K562 (cell line): ENCODE data around the gene CRELD2. TPM values are rescaled to one million over a fixed set of nuclear protein-coding genes. Genes with fewer than 3 reads are reported as not detected.

ENCODE experiments used
- E2F8 ChIP-seq: fragments of 450-650 bp; IDR thresholded peaks from 2 replicates; pipeline ENCODE4 v1.7.1; 2018; ENCODE audit warnings: mild to moderate bottlenecking, low read depth; ENCODE audit not compliant: partially characterized antibody
- ELK1 ChIP-seq: sonication (generic); formaldehyde crosslinking; IDR thresholded peaks from 2 replicates; pipeline ENCODE4 v1.8.1; 2022; ENCODE audit warnings: missing genetic modification reagents
- HOXB6 ChIP-seq: fragments of 250-450 bp; sonication (Bioruptor Pico); IDR thresholded peaks from 2 replicates; pipeline ENCODE4 v1.5.1; 2022; ENCODE audit warnings: mild to moderate bottlenecking, borderline replicate concordance
- NR2C2 ChIP-seq, 2 experiments: fragments of 200-800 bp in 1 of 2; sonication (Bioruptor generic) in 1 of 2; sonication (generic) in 1 of 2; formaldehyde crosslinking in 1 of 2; IDR thresholded peaks; 2 replicates each; pipeline versions ENCODE4 v1.6.1 to v1.8.0; 2016 to 2022; ENCODE audit warnings: mild to moderate bottlenecking in 1 of 2, missing compliant biosample characterization in 1 of 2, missing genetic modification characterization in 1 of 2, missing genetic modification reagents in 1 of 2
- RBFOX2 ChIP-seq: fragments of 200-400 bp; formaldehyde crosslinking; IDR thresholded peaks from 2 replicates; pipeline ENCODE4 v1.6.1; 2017; ENCODE audit warnings: low read depth, mild to moderate bottlenecking, low read length, moderate library complexity
- SMAD1 ChIP-seq: fragments of 150-350 bp; IDR thresholded peaks from 2 replicates; pipeline ENCODE4 v1.6.1; 2014; ENCODE audit warnings: low read length, low read depth; ENCODE audit not compliant: partially characterized antibody
- SMC3 ChIP-seq: conservative IDR thresholded peaks from 2 replicates; pipeline ENCODE4 v1.6.1; 2011; ENCODE audit warnings: low read depth, low read length, improper control_type of control experiment; ENCODE audit not compliant: insufficient read depth
- STAT6 ChIP-seq: sonication (generic); formaldehyde crosslinking; IDR thresholded peaks from 2 replicates; pipeline ENCODE4 v1.8.1; 2023; ENCODE audit warnings: mild to moderate bottlenecking, missing genetic modification reagents
- TCF7L2 ChIP-seq: fragments of 150-350 bp; IDR thresholded peaks from 2 replicates; pipeline ENCODE4 v1.6.1; 2016; ENCODE audit warnings: low read depth, mild to moderate bottlenecking, low read length, moderate library complexity
- ZBTB8A ChIP-seq: fragments of 450-650 bp; IDR thresholded peaks from 2 replicates; pipeline ENCODE4 v1.6.1; 2018; ENCODE audit warnings: mild to moderate bottlenecking, moderate library complexity; ENCODE audit not compliant: partially characterized antibody
- ZFP91 ChIP-seq: sonication (generic); formaldehyde crosslinking; IDR thresholded peaks from 2 replicates; pipeline ENCODE4 v1.8.0; 2022; ENCODE audit warnings: mild to moderate bottlenecking, missing genetic modification reagents
- ZNF175 ChIP-seq: fragments of 200-800 bp; sonication (Bioruptor generic); IDR thresholded peaks from 2 replicates; pipeline ENCODE4 v1.6.1; 2016; ENCODE audit warnings: low read depth, mild to moderate bottlenecking, missing genetic modification characterization, missing compliant biosample characterization
- ZNF436 ChIP-seq: fragments of 250-450, 450-650 bp; sonication (Bioruptor Pico); formaldehyde crosslinking; IDR thresholded peaks from 2 replicates; pipeline ENCODE4 v1.7.0; 2020; ENCODE audit warnings: mild to moderate bottlenecking
- polyA plus RNA-seq, 8 experiments: library from polyadenylated mRNA; depleted of rRNA in 4 of 8; stranded (reverse) in 5 of 8; unstranded in 3 of 8; fragments of >200 nt; fragmentation: Nextera tagmentation in 2 of 8; fragmentation: Illumina TruSeq in 1 of 8; extraction: Ambion mirVana in 2 of 8; extraction: Trizol in 1 of 8; gene quantifications; 2 replicates each; pipeline versions ENCODE4 v1.2.1 to v1.2.3, GENCODE V29; 2011 to 2014; ENCODE audit warnings: inconsistent platforms in 1 of 8, missing spikeins in 1 of 8
- total RNA-seq, 7 experiments: library from RNA; depleted of rRNA in 6 of 7; stranded (reverse); fragments of >200 nt in 6 of 7; fragmentation: Illumina TruSeq in 2 of 7; extraction: Trizol in 2 of 7; gene quantifications; 2 replicates each; pipeline versions ENCODE4 v1.2.1 to v1.2.3, GENCODE V29; 2011 to 2021; ENCODE audit warnings: low replicate concordance in 1 of 7
- TF ChIP-seq, protein P1 (sequence below): fragments of 250-450 bp; sonication (Bioruptor Pico); IDR thresholded peaks from 2 replicates; pipeline ENCODE4 v1.5.0; 2020; ENCODE audit warnings: mild to moderate bottlenecking
- TF ChIP-seq, protein P2 (sequence below), 3 experiments: fragments of 200-800 bp in 1 of 3; sonication (Bioruptor generic) in 1 of 3; sonication (generic) in 1 of 3; formaldehyde crosslinking in 1 of 3; IDR thresholded peaks; 2 replicates each; pipeline versions ENCODE4 v1.6.1 to v1.8.0; 2016 to 2022; ENCODE audit warnings: mild to moderate bottlenecking in 2 of 3, missing compliant biosample characterization in 2 of 3, missing genetic modification characterization in 2 of 3, missing genetic modification reagents in 1 of 3

CRELD2 gene
- total and polyA plus RNA-seq, 9 of the 15 experiments (the other 6 are each of a cell fraction or from before 2014, with no cell fraction given), result 0.96 to 25.3 (median 8.8) TPM

DNA sequence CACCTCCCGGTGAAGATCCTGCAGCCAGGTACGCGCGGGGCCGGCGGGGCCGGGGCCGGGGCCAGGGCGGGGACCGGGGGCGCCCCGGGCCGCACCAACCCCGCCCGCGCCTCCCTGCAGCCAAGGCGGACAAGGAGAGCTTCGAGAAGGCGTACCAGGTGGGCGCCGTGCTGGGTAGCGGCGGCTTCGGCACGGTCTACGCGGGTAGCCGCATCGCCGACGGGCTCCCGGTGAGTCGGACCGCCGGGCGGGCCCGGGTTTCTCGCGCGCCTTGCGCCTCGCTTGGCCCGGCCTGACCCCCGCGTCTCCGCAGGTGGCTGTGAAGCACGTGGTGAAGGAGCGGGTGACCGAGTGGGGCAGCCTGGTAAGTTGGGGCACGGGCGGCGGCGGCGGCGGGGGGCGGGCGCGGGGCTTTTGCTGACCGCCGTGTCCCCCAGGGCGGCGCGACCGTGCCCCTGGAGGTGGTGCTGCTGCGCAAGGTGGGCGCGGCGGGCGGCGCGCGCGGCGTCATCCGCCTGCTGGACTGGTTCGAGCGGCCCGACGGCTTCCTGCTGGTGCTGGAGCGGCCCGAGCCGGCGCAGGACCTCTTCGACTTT is 42.7 kb downstream of the CRELD2 start (continued):
- no peak for TF ChIP-seq STAT6 (CRISPR knock-in tag)
- no peak for TF ChIP-seq NR2C2 (CRISPR knock-in tag; IDR thresholded peaks at IDR 0.05)
- no peak for TF ChIP-seq NR2C2 (tag; IDR thresholded peaks at IDR 0.05)
- no peak for TF ChIP-seq HOXB6 (CRISPR knock-in tag)
- TF ChIP-seq ZNF436 (CRISPR knock-in tag), result no peak
- no peak for TF ChIP-seq TCF7L2
- TF ChIP-seq ELK1 (CRISPR knock-in tag), result no peak
- TF ChIP-seq ZNF175 (CRISPR knock-in tag), result no peak
- TF ChIP-seq, protein P1, sequence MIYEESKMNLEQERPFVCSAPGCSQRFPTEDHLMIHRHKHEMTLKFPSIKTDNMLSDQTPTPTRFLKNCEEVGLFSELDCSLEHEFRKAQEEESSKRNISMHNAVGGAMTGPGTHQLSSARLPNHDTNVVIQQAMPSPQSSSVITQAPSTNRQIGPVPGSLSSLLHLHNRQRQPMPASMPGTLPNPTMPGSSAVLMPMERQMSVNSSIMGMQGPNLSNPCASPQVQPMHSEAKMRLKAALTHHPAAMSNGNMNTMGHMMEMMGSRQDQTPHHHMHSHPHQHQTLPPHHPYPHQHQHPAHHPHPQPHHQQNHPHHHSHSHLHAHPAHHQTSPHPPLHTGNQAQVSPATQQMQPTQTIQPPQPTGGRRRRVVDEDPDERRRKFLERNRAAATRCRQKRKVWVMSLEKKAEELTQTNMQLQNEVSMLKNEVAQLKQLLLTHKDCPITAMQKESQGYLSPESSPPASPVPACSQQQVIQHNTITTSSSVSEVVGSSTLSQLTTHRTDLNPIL (CRISPR knock-in tag), result no peak
- no peak for TF ChIP-seq E2F8
- TF ChIP-seq ZBTB8A, result no peak
- no peak for TF ChIP-seq RBFOX2
- no peak for TF ChIP-seq SMC3
- TF ChIP-seq, protein P2, sequence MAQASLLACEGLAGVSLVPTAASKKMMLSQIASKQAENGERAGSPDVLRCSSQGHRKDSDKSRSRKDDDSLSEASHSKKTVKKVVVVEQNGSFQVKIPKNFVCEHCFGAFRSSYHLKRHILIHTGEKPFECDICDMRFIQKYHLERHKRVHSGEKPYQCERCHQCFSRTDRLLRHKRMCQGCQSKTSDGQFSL (CRISPR knock-in tag; IDR thresholded peaks at IDR 0.05), result no peak
- TF ChIP-seq, protein P2 (tag; IDR thresholded peaks at IDR 0.05), result no peak
- no peak for TF ChIP-seq SMAD1
- TF ChIP-seq ZFP91 (CRISPR knock-in tag), result no peak
